DMS153 (cell line): ENCODE data around the gene ZNF853.
"Not testable (repeated sequence)": the region's sequence is repeated elsewhere in the genome, so short reads cannot be mapped to it uniquely, and the experiment has no call there.

ENCODE experiments used
- DNase-seq: peaks from one replicate; lab custom pipeline; 2025; lab: John Stamatoyannopoulos, UW

ZNF853 gene

GRCh38 chr7:6614953-6615722 is at the start of gene ZNF853:
Gene ZNF853 (plus strand): TSS chr7:6615610. CDS start chr7:6616175, 565 bp downstream.
- no peak for DNase-seq

- DNase-seq, result no peak
These were observed 49.8 kb upstream of the ZNF853 start for GRCh38 chr7:6565655-6566054.

DNA sequence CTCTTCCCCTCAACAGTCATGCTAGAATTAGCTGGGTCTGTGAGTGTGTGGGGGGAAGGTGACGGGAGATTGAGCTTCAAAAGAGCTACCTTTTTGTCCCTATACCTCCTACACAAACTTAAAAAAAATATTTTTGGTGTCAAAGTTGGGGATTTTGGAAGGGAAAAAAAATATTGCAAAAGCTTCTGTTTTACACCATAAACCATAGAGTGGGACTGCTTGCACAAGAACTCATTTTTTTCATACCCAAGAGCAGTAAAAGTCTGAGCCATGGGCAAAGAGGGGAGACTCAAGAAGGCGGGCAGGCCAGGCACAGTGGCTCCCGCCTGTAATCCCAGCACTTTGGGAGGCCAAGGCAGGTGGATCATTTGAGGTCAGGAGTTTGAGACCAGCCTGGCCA is 47.5 kb upstream of the ZNF853 start:
- no peak for DNase-seq

- DNase-seq, result no peak
These were observed 44.1 kb upstream of the ZNF853 start for GRCh38 chr7:6571160-6571779.

- DNase-seq, result no peak
These were observed 40.0 kb upstream of the ZNF853 start for GRCh38 chr7:6575281-6576023.

GRCh38 chr7:6576024-6576866 is 39.2 kb upstream of the ZNF853 start:
- DNase-seq, result no peak

DNA sequence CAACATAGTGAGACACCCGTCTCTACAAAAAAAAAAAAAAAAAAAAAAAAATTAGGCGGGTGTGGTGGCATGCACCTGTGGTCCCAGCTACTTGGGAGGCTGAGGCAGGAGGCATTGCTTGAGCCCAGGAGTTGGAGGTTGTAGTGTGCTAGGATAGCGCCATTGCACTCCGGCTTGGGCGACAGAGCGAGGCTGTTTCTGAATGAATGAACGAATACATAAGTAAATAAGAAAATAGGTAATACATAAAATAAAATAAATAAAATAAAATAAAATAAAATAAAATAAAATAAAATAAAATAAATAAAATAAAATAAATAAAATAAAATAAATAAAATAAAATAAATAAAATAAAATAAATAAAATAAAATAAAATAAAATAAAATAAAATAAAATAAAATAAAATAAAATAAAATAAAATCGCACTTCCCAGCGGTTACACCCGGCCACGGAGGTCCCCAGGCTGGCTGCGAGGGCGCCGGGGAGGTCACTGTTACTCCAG is 38.5 kb upstream of the ZNF853 start:
- not testable (repeated sequence) for DNase-seq

DNA sequence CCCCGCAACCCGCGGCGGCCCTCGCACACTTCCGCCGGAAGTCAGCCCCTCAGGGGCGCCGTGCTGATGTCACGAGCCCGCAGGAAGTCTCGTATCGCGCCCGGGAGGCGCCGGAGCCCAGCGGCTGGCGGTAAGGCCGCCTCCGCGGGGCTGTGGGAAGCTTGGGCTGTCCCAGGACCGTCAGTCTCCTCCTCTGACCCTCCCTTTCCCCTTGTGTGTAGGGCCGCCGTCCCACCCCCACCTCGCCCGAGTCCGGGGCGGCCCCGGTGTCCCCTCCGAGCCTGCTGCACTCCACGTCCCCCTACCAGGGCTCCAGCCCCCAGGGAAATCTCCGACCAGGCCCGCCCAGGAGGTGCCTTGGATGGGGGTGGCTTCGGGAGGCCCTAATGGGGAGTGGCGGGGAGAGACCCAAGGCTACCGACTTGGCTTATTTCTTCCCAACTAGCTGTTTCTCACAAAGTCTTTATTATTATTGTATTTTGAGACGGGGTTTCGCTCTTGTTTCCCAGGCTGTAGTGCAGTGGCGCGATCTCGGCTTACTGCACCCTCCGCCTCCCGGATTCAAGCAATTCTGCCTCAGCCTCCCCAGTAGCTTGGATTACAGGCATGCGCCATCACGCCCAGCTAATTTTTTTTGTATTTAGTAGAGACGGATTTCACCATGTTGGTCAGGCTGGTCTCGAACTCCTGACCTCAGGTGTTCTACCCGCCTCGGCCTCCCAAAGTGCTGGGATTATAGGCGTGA is 37.9 kb upstream of the ZNF853 start, which contains the start of gene ZDHHC4:
Gene ZDHHC4, plus strand, starts transcription at position 86 of the 745 bp plus-strand sequence. CDS start 3,108 bp downstream, outside the sequence.
- DNase-seq, result peak; percentile 85

DNA sequence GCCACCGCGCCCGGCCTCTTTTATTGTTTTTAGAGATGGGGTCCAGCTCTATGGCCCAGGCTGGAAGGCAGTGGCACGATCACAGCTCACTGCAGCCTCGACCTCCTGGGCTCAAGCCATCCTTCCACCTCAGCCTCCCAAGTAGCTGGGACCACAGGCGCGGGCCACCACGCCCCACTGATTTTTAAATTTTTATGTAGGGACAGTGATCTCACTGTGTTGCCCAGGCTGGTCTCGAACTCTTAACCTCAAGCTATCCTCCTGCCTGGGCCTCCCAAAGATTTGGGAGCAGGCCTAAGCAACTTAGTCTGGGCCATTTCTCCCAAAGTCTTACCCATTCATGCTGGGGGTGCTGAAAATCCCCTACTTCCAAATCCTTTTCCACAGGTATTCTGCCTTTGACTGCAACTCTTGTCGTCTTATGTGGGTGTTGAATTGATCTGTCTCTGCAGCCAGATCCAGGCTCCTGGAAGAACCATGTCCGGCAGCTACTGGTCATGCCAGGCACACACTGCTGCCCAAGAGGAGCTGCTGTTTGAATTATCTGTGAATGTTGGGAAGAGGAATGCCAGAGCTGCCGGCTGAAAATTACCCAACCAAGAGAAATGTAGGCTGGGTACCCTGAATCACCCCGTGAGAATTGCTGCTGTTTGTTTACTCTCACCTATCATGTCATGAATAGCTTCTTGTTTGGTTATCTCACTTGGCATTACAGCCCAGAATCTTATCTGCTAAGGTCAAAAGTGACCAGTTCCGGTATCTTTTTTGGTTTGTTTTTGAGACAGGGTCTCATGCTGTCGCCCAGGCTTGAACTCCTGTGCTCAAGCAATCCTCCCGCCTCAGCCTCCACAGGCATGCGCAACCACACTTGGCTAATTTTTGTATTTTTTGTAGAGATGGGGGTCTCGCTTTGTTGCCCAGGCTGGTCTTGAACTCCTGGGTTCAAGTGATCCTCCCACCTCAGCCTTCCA is 37.0 kb upstream of the ZNF853 start:
- DNase-seq, result no peak

- DNase-seq, result no peak
These were observed 36.0 kb upstream of the ZNF853 start for GRCh38 chr7:6579446-6579845.

DNA sequence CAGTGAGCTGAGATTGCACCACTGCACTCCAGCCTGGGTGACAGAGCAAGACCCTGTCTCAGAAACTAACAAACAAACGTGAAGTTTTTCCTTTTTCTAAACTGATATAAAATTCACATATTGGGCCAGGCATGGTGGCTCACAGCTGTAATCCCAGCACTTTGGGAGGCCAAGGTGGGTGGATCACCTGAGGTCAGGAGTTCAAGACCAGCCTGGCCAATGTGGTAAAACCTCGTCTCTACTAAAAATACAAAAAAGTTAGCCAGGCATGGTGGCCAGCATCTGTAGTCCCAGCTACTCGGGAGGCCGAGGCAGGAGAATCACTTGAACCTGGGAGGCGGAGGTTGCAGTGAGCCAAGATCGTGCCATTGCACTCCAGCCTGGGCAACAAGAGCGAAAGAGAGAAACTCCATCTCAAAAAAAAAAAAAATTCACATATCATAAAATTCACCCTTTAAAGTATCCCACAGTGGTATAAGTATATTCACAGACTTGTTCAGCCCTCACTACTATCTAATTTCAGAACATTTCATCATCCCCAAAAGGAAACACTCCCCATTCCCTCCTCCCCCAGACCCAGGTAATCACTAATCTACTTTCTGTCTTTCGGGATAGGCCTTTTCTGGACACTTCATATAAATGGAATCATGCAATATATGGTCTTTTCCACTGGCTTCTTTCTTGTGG is 29.5 kb upstream of the ZNF853 start:
- DNase-seq, result not testable (repeated sequence)

DNA sequence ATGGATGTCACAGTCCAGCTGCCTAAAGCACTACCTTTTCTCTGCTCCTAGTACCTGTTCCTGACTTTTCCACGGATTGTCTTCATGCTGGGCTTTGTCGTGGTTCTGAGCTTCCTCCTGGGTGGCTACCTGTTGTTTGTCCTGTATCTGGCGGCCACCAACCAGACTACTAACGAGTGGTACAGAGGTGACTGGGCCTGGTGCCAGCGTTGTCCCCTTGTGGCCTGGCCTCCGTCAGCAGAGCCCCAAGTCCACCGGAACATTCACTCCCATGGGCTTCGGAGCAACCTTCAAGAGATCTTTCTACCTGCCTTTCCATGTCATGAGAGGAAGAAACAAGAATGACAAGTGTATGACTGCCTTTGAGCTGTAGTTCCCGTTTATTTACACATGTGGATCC is 26.8 kb upstream of the ZNF853 start:
- no peak for DNase-seq

- no peak for DNase-seq
These were observed 26.1 kb upstream of the ZNF853 start for GRCh38 chr7:6589151-6589828.

GRCh38 chr7:6589829-6590644 is 25.4 kb upstream of the ZNF853 start, which contains the start of gene INTS15:
Gene INTS15 (plus strand): TSS chr7:6590021. CDS start chr7:6590284, 263 bp downstream.
- DNase-seq, result peak; percentile 68

DNA sequence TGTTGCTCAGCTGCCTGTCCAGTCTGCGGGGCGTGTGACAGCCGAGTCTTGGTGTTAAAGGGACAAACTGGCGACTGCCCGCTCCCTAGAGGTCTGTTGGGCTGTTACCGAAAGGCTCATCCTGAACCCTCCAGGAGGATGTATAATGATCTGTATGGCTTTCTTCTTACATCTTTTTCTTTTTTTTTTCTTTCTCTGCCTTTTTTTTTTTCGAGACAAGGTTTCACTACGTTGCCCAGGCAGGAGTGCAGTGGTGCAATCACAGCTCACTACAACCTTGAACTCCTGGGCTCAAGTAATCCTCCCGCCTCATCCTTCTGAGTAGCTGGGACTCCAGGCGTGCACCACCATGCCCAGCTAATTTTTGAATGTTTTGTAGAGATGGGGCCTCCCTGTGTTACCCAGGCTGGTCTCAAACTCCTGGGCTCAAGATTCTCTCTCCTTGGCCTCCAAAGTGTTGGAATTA is 24.7 kb upstream of the ZNF853 start:
- no peak for DNase-seq

- DNase-seq, result no peak
These were observed 15.3 kb upstream of the ZNF853 start for GRCh38 chr7:6600093-6600492.

DNA sequence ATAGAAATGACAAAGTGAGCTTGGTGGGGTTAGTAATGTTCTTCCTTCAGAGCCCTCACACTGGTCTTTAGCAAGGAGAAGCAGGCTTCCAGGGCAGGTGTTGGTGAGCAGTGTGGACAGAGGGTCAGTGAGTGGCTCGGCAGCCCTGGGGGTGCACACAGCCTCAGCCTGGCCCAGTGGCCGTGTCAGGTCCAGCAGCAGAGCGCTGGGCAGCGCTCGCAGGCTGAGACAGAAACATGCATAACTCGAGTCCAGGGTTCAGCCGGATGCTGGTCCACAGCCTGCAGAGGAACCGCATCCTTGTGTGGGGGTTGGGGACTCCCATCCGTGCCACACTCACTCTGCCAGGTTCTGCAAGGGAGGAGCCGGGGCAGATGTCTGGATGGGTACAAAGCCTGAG is 11.0 kb upstream of the ZNF853 start:
- DNase-seq, result no peak
